VCaP (cell line): ENCODE measurements around the gene MKNK1.

ENCODE experiments used
- H3K27ac ChIP-seq: fragments of 450-650 bp; 2 replicates; pipeline ENCODE4 v1.5.1; 2017
- CTCF ChIP-seq: fragments of 450-650 bp; conservative IDR thresholded peaks from 2 replicates; pipeline ENCODE4 v1.5.1; 2017; ENCODE audit warnings: mild to moderate bottlenecking, moderate library complexity

The MKNK1 gene

GRCh38 chr1:46569116-46569515 lies 35.0 kb downstream of the MKNK1 start:
- TF ChIP-seq CTCF = no peak
- H3K27ac ChIP-seq = no peak overlapping the region

GRCh38 chr1:46568461-46568891 lies 35.6 kb downstream of the MKNK1 start:
- no peak overlapping the region for H3K27ac ChIP-seq
- no peak for TF ChIP-seq CTCF

- no peak overlapping the region for H3K27ac ChIP-seq
- no peak for TF ChIP-seq CTCF
These were observed 40.7 kb downstream of the MKNK1 start for GRCh38 chr1:46563341-46563740.

- H3K27ac ChIP-seq = no peak overlapping the region
- no peak for TF ChIP-seq CTCF
These were observed 41.6 kb downstream of the MKNK1 start for GRCh38 chr1:46562498-46562897.

GRCh38 chr1:46558966-46559365 lies 45.1 kb downstream of the MKNK1 start:
- no peak for TF ChIP-seq CTCF

GRCh38 chr1:46558141-46558963 lies 45.7 kb downstream of the MKNK1 start:
- H3K27ac ChIP-seq = no peak overlapping the region
- TF ChIP-seq CTCF = no peak

More at GRCh38 chr1:46558966-46559365, 45.1 kb downstream of the MKNK1 start:
- H3K27ac ChIP-seq = no peak overlapping the region

- TF ChIP-seq CTCF = no peak
- H3K27ac ChIP-seq = no peak overlapping the region
These were observed 46.7 kb downstream of the MKNK1 start for GRCh38 chr1:46557403-46557802.
